Fibroblast of skin of left quadriceps (primary cell): ENCODE results near the gene SYNGR2.
"Not testable (repeated sequence)": the region's sequence is repeated elsewhere in the genome, so short reads cannot be mapped to it uniquely, and the experiment has no call there.

Experiments used
- DNase-seq, 2 experiments: peaks; one replicate each; pipeline ENCODE4 v3.0.0-alpha.2; 2013; ENCODE audit warnings: low read depth in 2 of 2

SYNGR2 gene

GRCh38 chr17:78129351-78130089, 38.9 kb upstream of the SYNGR2 start:
- no peak for DNase-seq

DNA sequence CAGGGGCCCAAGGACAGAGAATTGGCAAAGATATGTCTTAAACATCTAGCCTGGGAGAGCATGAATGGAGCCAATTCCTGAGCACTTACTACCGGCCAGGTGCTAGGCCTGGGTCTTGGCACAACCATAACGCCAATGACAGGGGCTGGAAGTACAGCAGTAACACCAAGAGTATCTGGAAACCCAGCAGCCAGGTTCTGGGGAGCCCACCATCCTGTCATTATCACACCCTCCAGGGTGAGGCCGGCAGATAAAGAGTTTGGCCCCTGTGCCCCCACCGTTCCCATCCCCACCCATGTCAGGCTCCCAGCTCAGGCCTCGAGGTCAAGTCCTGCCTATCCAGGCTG, 38.3 kb upstream of the SYNGR2 start:
- DNase-seq: no peak

- no peak for DNase-seq
Measured at GRCh38 chr17:78130437-78131101, 37.8 kb upstream of the SYNGR2 start, which contains the start of gene TMC8. TMC8 (plus strand) TSS chr17:78130771; CDS start chr17:78131589, 818 bp downstream.

DNA sequence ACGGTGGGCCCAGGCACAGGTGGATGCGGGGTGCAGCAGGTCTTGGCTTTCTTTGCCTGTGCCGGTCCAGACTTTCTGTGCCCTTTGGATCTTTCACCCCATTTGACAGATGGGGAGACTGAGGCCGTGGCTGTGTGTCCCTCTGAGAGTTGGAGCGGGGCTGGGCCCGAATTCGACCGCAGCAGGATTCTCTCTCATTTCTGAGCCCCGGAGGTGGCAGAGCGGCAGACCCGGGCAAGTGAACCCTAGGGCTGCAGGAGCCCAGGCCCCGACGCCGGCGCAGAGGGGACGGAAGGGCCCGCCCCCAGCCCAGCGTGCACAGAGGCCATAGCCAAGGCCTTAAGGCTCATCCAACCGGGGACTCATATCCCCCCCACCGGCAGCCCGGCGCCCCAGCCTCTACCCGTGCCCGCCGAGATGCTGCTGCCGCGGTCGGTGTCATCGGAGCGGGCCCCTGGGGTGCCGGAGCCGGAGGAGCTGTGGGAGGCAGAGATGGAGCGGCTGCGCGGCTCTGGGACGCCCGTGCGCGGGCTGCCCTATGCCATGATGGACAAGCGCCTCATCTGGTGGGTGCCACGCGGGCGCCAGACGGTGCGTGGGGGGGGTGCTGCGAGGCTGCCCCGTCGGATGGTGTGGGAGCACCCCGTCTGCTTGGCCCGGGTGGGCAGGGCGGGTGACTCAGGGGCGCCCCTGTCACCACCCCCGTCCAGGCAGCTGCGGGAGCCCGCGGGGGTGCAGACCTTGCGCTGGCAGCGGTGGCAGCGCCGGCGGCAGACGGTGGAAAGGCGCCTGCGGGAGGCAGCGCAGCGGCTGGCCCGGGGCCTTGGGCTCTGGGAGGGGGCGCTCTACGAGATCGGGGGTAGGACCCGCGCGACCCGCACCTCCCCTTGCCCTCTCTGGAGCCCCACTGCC, 37.0 kb upstream of the SYNGR2 start:
- DNase-seq: no peak

DNA sequence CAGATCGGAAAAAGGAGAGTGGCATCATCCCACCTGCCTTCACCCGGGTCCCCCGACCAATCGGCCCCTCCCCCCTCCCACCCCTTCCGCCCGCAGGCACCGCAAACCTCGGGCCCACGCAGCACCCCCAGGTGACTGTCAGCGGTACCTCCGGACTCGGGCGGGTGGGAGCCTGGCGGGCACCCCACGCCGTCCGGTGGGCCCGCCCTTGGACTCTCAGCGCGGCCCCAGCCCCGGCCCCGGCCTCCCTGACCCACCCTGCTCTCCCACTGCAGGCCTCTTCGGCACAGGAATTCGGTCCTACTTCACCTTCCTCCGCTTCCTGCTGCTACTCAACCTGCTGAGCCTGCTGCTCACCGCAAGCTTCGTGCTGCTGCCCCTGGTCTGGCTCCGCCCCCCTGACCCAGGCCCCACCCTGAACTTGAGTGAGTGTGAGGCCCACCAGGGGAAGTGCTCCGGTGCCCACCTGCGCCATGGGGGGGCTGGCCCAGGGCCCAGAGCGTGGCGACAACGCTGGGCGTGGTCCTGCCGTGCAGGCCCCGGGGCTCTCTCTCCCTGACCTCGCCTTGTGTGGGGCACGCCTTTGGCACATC, 36.2 kb upstream of the SYNGR2 start:
- DNase-seq: no peak

- DNase-seq: no peak
Measured at GRCh38 chr17:78132767-78133178, 35.6 kb upstream of the SYNGR2 start.

DNA sequence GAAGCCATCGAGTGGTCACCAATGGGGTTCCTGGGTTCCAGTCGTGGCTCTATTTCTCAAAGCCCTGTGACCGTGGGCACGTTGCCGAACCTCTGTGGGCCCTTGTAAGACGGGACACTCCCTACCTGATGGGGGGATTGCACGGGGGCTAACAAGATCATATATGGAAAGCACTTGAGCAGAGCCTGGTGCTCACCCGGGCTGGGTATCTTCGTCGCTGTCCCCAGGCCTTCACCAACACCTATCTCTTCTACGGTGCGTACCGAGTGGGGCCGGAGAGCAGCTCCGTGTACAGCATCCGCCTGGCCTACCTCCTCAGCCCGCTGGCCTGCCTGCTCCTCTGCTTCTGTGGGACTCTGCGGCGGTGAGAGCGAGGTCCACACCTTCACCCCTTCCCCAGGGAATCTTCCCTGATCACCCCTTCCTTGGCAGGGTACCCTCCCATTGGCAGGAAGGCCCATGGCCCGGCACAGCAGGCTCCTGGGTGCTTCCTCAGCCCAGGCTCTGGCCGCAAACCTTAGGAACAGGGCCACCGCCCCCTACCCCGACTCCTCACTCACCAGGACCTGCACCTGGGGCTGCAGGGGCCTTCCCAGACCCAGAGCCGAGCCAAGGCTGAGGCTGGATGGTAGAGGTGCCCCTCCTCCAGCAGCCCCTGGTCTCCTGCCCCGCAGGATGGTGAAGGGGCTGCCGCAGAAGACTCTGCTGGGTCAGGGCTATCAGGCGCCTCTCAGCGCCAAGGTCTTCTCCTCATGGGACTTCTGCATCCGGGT, 35.0 kb upstream of the SYNGR2 start:
- DNase-seq: no peak

- DNase-seq: no peak
Measured at GRCh38 chr17:78133971-78134898, 34.1 kb upstream of the SYNGR2 start.

DNA sequence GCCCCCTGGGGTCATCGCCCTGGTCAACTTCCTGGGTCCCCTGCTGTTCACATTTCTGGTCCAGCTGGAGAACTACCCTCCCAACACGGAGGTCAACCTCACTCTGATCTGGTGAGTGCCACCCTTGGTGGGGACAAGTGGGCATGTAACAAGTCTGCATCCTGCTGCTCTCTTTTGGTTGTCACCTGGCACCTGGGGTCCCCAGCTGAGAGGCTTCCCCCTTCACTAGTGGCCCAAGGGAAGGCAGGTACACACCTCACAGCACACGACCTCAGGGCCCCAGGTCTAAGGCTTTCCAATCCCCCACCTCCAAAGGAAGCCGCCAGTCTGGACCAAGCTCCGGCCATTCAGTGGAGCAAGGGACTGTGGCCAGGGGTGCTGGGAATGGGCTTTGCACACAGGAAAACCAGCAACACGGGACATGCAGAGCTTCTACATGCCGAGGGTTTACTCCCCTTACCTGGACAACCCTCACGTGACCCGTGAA, 33.4 kb upstream of the SYNGR2 start:
- no peak for DNase-seq

GRCh38 chr17:78135858-78136500, 32.4 kb upstream of the SYNGR2 start:
- no peak for DNase-seq

GRCh38 chr17:78137392-78138203, 30.8 kb upstream of the SYNGR2 start:
- no peak for DNase-seq

DNA sequence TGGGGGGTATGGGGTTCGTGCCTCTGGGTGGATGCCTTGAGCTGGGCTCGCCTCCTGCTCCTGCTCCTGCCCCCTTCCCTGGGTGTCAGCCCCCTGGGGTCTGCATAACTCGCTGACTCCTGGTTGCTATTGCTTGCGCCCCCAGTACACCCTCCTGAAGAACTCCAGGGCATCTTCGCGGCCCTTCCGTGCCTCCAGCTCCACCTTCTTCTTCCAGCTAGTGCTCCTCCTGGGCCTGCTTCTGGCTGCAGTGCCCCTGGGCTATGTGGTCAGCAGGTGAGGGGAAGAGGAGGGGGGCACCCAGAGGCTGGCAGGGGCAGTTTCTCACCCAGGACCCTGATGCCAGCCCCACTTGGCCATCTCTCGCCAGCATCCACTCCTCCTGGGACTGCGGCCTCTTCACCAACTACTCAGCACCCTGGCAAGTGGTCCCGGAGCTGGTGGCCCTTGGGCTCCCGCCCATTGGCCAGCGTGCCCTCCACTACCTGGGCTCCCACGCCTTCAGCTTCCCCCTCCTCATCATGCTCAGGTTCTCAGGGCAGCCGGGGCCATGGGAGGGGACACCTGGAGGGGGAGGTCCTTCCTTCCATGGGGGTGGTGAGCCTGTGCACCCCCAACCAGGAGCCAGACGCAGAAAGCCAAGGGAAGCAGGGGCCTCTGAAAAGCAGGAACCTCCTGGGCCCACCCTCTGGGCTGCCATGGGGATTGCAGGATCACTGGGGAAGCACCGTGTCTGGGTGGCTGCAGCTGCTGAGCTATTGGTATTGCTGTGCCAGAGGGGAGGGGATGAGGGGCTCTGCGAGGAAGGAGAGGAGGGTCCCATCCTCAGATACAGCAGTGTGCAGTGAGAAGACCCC, 29.9 kb upstream of the SYNGR2 start:
- DNase-seq: no peak

GRCh38 chr17:78139861-78140168, 28.6 kb upstream of the SYNGR2 start:
- not testable (repeated sequence) for DNase-seq

DNA sequence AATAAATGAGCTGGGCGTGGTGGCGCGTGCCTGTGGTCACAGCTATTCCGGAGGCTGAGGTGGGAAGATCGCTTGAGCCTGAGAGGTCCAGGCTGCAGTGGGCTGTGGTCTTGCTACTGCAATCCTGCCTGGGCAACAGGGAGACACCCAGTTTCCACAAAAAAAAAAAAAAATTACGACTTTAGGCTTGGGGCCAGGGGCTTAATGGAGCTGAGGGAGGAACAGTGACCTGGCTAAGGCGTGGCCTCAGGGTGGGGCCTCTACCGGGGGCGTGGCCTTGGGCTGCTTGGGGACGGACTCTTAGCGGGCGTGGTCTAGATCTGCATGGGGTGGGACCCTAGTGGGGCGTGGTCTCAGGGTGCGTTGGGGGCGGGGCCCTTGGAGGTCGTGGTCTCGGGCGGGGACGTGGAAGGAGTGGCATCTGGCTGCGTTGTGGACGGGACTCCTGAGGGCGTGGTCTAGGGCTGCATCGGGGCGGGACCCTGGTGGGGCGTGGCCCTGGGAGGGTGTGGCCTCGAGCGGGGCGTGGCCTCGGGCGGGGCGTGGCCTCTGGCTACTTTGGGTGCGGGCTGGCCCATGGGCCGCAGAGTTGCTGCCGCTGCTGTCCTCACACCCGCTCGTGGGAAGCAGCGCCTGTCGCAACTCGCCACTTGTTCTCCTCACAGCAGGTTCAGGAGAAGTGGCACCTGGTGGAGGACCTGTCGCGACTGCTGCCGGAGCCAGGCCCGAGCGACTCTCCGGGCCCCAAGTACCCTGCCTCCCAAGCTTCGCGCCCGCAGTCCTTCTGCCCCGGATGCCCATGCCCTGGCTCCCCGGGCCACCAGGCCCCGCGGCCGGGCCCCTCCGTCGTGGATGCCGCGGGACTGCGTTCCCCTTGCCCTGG, 28.0 kb upstream of the SYNGR2 start:
- peak; percentile 27 to 39 for DNase-seq

DNA sequence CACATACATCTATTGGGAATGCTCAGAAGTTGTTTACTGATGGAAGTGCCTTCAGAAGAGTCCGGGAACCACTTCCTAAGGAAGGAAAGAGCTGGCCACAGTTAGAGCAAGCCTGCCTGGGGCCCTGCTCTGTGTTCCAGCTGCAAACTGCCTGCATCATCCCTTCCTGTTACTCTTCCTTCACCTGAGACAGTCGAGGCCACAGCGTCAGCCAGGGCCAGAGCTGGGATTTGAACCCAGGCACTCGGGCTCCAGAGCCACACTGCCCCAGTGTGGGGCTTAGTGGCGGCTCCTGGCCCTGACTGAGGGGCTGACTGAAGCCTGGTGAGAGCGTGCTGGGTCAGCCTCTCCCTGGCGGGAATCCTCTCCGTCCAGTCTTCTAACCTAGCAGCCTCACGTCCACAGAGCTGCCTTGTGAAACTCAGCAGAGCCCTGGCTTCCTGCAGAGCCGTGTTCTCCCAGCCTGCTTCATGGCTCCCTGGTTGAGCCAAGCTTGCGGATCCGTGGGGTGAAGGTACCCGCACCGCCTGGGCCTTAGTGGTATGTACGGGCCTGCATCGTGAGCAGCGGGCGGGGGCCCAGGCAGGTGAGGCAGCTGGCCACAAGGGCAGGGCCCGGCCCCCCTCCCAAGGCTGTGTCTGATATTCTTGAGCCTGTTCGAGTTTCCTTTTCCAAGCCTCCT, 26.8 kb upstream of the SYNGR2 start:
- no peak for DNase-seq
